K562 (cell line): ENCODE data around the gene MUSK.

Source experiments
- ADNP ChIP-seq: fragments of 200-800 bp; sonication (Bioruptor generic); IDR thresholded peaks from 2 replicates; pipeline ENCODE4 v1.6.1; 2016; ENCODE audit warnings: missing genetic modification characterization, missing compliant biosample characterization
- CHD1 ChIP-seq: fragments of 200-600 bp; sonication (generic); IDR thresholded peaks from one replicate; pipeline ENCODE4 v1.6.1; 2012; ENCODE audit warnings: mild to moderate bottlenecking, moderate library complexity, low read length, inconsistent platforms
- EHMT2 ChIP-seq: fragments of 450-650 bp; IDR thresholded peaks from 2 replicates; pipeline ENCODE4 v1.6.1; 2018; ENCODE audit warnings: antibody characterized with exemption
- JUND ChIP-seq, 2 experiments: IDR thresholded peaks; 2 replicates in 1 of 2; 3 replicates in 1 of 2; pipeline ENCODE4 v1.6.1; 2011; ENCODE audit warnings: borderline replicate concordance in 2 of 2, low read depth in 2 of 2, low read length in 2 of 2, improper control_type of control experiment in 1 of 2, missing biosample characterization in 1 of 2, missing genetic modification characterization in 1 of 2, missing genetic modification reagents in 1 of 2
- KLF16 ChIP-seq: IDR thresholded peaks from 2 replicates; pipeline ENCODE4 v1.6.1; 2016; ENCODE audit warnings: antibody characterized with exemption
- PRDM10 ChIP-seq: fragments of 450-650 bp; IDR thresholded peaks from 2 replicates; pipeline ENCODE4 v1.6.1; 2018; ENCODE audit not compliant: partially characterized antibody
- RNF2 ChIP-seq: sonication (generic); IDR thresholded peaks from 2 replicates; pipeline ENCODE4 v1.6.1; 2016
- SRSF9 ChIP-seq: fragments of 200-400 bp; formaldehyde crosslinking; IDR thresholded peaks from 2 replicates; pipeline ENCODE4 v1.6.1; 2017; ENCODE audit warnings: low read depth, low read length, borderline replicate concordance
- ZFX ChIP-seq: sonication (generic); formaldehyde crosslinking; IDR thresholded peaks from 2 replicates; pipeline ENCODE4 v1.8.0; 2022; ENCODE audit warnings: mild to moderate bottlenecking, missing genetic modification reagents, moderate library complexity
- TF ChIP-seq, protein P1 (sequence below), 3 experiments: IDR thresholded peaks in 2 of 3; conservative IDR thresholded peaks in 1 of 3; 2 replicates each; pipeline ENCODE4 v1.5.1; 2011 to 2012; ENCODE audit warnings: low read length in 3 of 3, mild to moderate bottlenecking in 3 of 3, control low read depth in 2 of 3, improper control_type of control experiment in 1 of 3, inconsistent platforms in 1 of 3, low read depth in 1 of 3, mixed read lengths in 1 of 3, moderate library complexity in 1 of 3; ENCODE audit not compliant: insufficient read depth in 2 of 3
- TF ChIP-seq, protein P2 (sequence below), 2 experiments: IDR thresholded peaks in 1 of 2; conservative IDR thresholded peaks in 1 of 2; 2 replicates each; pipeline ENCODE4 v1.6.1; 2016; ENCODE audit warnings: low read depth in 2 of 2, mild to moderate bottlenecking in 1 of 2, missing compliant biosample characterization in 1 of 2, missing genetic modification characterization in 1 of 2, moderate library complexity in 1 of 2

GRCh38 chr9:110777876-110778215 is 109.3 kb downstream of the MUSK start:
- TF ChIP-seq, protein P1, sequence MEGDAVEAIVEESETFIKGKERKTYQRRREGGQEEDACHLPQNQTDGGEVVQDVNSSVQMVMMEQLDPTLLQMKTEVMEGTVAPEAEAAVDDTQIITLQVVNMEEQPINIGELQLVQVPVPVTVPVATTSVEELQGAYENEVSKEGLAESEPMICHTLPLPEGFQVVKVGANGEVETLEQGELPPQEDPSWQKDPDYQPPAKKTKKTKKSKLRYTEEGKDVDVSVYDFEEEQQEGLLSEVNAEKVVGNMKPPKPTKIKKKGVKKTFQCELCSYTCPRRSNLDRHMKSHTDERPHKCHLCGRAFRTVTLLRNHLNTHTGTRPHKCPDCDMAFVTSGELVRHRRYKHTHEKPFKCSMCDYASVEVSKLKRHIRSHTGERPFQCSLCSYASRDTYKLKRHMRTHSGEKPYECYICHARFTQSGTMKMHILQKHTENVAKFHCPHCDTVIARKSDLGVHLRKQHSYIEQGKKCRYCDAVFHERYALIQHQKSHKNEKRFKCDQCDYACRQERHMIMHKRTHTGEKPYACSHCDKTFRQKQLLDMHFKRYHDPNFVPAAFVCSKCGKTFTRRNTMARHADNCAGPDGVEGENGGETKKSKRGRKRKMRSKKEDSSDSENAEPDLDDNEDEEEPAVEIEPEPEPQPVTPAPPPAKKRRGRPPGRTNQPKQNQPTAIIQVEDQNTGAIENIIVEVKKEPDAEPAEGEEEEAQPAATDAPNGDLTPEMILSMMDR (IDR thresholded peaks at IDR 0.05 in 2 of 3, conservative IDR thresholded peaks at IDR 0.05 in 1 of 3; ENCODE audit: insufficient read depth in 2 of 3, low read depth in 1 of 3, low read length in 3 of 3): no peak
- TF ChIP-seq KLF16 (no peak), ADNP (tag) (no peak), EHMT2 (no peak), RNF2 (no peak), JUND (IDR thresholded peaks at IDR 0.05; ENCODE audit: borderline replicate concordance, low read depth, low read length) (no peak), JUND (tag; IDR thresholded peaks at IDR 0.05; ENCODE audit: borderline replicate concordance, low read depth, low read length) (no peak), CHD1 (no peak), SRSF9 (no peak), PRDM10 (no peak), ZFX (CRISPR knock-in tag) (no peak)
- TF ChIP-seq, protein P2, sequence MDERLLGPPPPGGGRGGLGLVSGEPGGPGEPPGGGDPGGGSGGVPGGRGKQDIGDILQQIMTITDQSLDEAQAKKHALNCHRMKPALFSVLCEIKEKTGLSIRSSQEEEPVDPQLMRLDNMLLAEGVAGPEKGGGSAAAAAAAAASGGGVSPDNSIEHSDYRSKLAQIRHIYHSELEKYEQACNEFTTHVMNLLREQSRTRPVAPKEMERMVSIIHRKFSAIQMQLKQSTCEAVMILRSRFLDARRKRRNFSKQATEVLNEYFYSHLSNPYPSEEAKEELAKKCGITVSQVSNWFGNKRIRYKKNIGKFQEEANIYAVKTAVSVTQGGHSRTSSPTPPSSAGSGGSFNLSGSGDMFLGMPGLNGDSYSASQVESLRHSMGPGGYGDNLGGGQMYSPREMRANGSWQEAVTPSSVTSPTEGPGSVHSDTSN (CRISPR knock-in tag; IDR thresholded peaks at IDR 0.05; ENCODE audit: low read depth): no peak
- TF ChIP-seq, protein P2 (tag; conservative IDR thresholded peaks at IDR 0.05; ENCODE audit: low read depth): no peak
